A673 (cell line): ENCODE measurements around the gene RASA3. TPM values are rescaled to one million over a fixed set of nuclear protein-coding genes. Genes with fewer than 3 reads are reported as not detected.

Experiments used
- BruUV-seq: library from RNA; stranded (reverse); fragments of 400-500 nt; replicated peaks from 2 replicates; lab custom pipeline; 2021; lab: Mats Ljungman, UMichigan
- CTCF ChIA-PET: fragments of 300-600 bp; sonication (Branson Sonifier 250); formaldehyde crosslinking; loops from one replicate; lab custom pipeline; 2022; ENCODE audit warnings: antibody characterized with exemption; lab: Charles Lee
- POLR2A ChIA-PET: fragments of 300-600 bp; sonication (Branson Sonifier 250); formaldehyde crosslinking; loops from one replicate; lab custom pipeline; 2022; ENCODE audit warnings: antibody characterized with exemption; ENCODE audit not compliant: low non-redundant PET; lab: Charles Lee
- DNase-seq: peaks from one replicate; pipeline ENCODE4 v3.0.0-alpha.2; 2015; ENCODE audit warnings: low spot score
- H3K27ac ChIP-seq: fragments of 200-600 bp; sonication (generic); 2 replicates; pipeline ENCODE4 v1.5.1; 2016; ENCODE audit warnings: mixed run types, low read depth, mild to moderate bottlenecking, mixed read lengths, antibody characterized with exemption, low read length; ENCODE audit not compliant: poor library complexity, severe bottlenecking
- H3K27me3 ChIP-seq: fragments of 200-600 bp; sonication (generic); replicated peaks from 2 replicates; pipeline ENCODE4 v1.6.1; 2017; ENCODE audit warnings: mixed run types, low read depth, mild to moderate bottlenecking, mixed read lengths, antibody characterized with exemption, low read length; ENCODE audit not compliant: insufficient read depth, poor library complexity
- H3K36me3 ChIP-seq: fragments of 200-600 bp; sonication (generic); 2 replicates; pipeline ENCODE4 v1.6.1; 2016; ENCODE audit warnings: mixed run types, mild to moderate bottlenecking, mixed read lengths, antibody characterized with exemption, low read length; ENCODE audit not compliant: insufficient read depth, poor library complexity, severe bottlenecking
- H3K4me1 ChIP-seq: fragments of 200-600 bp; sonication (generic); 2 replicates; pipeline ENCODE4 v1.6.1; 2017; ENCODE audit warnings: mixed run types, mild to moderate bottlenecking, mixed read lengths, antibody characterized with exemption, low read length; ENCODE audit not compliant: insufficient read depth, poor library complexity, severe bottlenecking
- H3K4me3 ChIP-seq: fragments of 200-600 bp; sonication (generic); 2 replicates; pipeline ENCODE4 v1.5.1; 2016; ENCODE audit warnings: low read depth, mixed run types, mild to moderate bottlenecking, mixed read lengths, low read length; ENCODE audit not compliant: poor library complexity, severe bottlenecking
- H3K9me3 ChIP-seq: fragments of 200-600 bp; sonication (generic); 2 replicates; pipeline ENCODE4 v1.6.1; 2016; ENCODE audit warnings: mixed run types, low read depth, mild to moderate bottlenecking, mixed read lengths, antibody characterized with exemption, low read length; ENCODE audit not compliant: poor library complexity, severe bottlenecking
- EZH2 ChIP-seq: fragments of 200-600 bp; sonication (generic); IDR thresholded peaks from 2 replicates; pipeline ENCODE4 v1.6.1; 2017; ENCODE audit warnings: borderline replicate concordance, low read depth, mild to moderate bottlenecking, mixed read lengths, antibody characterized with exemption, low read length; ENCODE audit not compliant: poor library complexity, severe bottlenecking
- intact Hi-C: fragments of 100-400 bp; cut with micrococcal nuclease; formaldehyde crosslinking; loops from one replicate; pipeline ENCODE4 v1.10.0; 2022; ENCODE audit not compliant: unreplicated experiment
- total RNA-seq: library from RNA; stranded (reverse); gene quantifications from 2 replicates; pipeline ENCODE4 v1.2.3, GENCODE V29; 2021
- TF ChIP-seq, protein P1 (sequence below): fragments of 300-800, 200-600 bp; sonication (generic); conservative IDR thresholded peaks from 2 replicates; pipeline ENCODE4 v1.5.1; 2017; ENCODE audit warnings: low read depth, mild to moderate bottlenecking, antibody characterized with exemption, low read length, moderate library complexity, mixed read lengths

The RASA3 gene
- total RNA-seq, 1 experiment from 2014 or later, result 22.1 TPM

DNA sequence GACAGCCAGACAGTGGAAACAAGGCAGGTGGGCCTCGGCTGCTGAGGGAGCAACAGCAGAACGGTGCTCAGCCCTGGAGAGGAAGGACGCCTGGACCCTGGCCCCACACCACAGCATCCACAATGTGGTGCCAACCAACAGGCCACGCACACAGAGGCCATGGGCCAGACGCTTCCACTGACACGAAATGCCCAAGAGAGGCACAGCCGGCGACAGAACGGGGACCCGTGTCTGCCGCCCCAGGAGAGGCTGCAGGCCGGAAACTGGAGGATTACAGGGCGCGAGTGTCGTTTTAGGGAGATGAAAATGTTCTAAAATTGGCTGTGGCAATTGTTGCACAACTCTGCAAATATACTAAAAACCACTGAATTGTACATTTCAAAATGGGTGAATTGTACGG is 69.7 kb downstream of the RASA3 start:
- POLR2A ChIA-PET, result interaction anchor here (0.7 kb wide), 1 partner anchor 14 kb away, joined by 4 read pairs; no protein-coding TSS in a partner anchor
- H3K27me3 ChIP-seq, result no peaks in the 10 kb centered on the region
- TF ChIP-seq, protein P1, sequence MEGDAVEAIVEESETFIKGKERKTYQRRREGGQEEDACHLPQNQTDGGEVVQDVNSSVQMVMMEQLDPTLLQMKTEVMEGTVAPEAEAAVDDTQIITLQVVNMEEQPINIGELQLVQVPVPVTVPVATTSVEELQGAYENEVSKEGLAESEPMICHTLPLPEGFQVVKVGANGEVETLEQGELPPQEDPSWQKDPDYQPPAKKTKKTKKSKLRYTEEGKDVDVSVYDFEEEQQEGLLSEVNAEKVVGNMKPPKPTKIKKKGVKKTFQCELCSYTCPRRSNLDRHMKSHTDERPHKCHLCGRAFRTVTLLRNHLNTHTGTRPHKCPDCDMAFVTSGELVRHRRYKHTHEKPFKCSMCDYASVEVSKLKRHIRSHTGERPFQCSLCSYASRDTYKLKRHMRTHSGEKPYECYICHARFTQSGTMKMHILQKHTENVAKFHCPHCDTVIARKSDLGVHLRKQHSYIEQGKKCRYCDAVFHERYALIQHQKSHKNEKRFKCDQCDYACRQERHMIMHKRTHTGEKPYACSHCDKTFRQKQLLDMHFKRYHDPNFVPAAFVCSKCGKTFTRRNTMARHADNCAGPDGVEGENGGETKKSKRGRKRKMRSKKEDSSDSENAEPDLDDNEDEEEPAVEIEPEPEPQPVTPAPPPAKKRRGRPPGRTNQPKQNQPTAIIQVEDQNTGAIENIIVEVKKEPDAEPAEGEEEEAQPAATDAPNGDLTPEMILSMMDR, result no peak
- TF ChIP-seq EZH2, result no peak
- intact Hi-C loops, result loop anchor here (10.0 kb wide), 1 partner anchor 52 kb away; no protein-coding TSS in a partner anchor
- CTCF ChIA-PET, result no interaction called here
- no peak overlapping the region for H3K27ac ChIP-seq
- no peak overlapping the region for H3K4me3 ChIP-seq
- H3K9me3 ChIP-seq, result no peaks in the 10 kb centered on the region
- no peak for DNase-seq
- peaks cover 27% of the 10 kb centered on the region for H3K4me1 ChIP-seq
- BruUV-seq, result no TSS peak
- no peaks in the 10 kb centered on the region for H3K36me3 ChIP-seq

DNA sequence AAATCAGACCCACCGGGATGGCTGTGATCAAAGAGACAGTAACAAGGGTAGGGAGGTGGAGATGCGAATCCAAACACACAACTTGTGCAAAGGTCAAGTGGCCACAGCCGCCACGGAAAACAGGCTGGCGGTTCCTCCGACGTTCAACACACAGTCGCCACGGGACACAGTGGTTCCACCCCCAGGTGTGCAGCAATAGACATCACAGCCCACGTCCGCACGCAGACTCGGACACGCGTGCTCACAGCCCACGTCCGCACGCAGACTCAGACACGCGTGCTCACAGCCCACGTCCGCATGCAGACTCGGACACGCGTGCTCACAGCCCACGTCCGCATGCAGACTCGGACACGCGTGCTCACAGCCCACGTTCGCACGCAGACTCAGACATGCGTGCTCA is 70.1 kb downstream of the RASA3 start:
- H3K4me1 ChIP-seq, result peaks cover 23% of the 10 kb centered on the region
- no peak overlapping the region for H3K27ac ChIP-seq
- POLR2A ChIA-PET, result no interaction called here
- no peaks in the 10 kb centered on the region for H3K9me3 ChIP-seq
- H3K27me3 ChIP-seq, result no peaks in the 10 kb centered on the region
- TF ChIP-seq, protein P1, result no peak
- no peak for TF ChIP-seq EZH2
- H3K36me3 ChIP-seq, result no peaks in the 10 kb centered on the region
- DNase-seq, result no peak
- H3K4me3 ChIP-seq, result no peak overlapping the region
- BruUV-seq, result no TSS peak
- CTCF ChIA-PET, result no interaction called here
- intact Hi-C loops, result loop anchor here (10.0 kb wide), 1 partner anchor 52 kb away; no protein-coding TSS in a partner anchor

DNA sequence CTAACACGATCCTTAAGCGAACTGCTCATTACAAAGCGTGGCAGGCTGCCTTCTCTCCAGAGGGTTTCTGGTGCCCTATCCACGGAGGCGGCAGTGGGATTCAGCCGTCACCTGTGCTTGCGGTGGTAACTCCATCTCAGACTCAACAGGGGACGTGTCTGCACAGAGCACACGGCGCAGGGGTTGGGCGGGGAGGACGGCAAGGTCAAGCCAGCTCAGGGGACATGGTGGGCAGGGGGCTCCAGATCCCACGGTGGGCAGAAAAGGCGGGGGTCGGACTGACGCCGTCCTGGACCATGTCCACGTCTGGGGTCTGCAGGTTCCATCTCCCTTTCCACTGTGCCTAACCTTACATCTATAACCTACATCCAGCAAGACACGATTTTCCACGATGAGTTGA is 70.7 kb downstream of the RASA3 start:
- Histone ChIP-seq H3K27ac (no peak overlapping the region), H3K9me3 (no peaks in the 10 kb centered on the region), H3K4me3 (no peak overlapping the region), H3K36me3 (no peaks in the 10 kb centered on the region), H3K27me3 (no peaks in the 10 kb centered on the region), H3K4me1 (peaks cover 22% of the 10 kb centered on the region)
- ChIA-PET CTCF (no interaction called here), POLR2A (no interaction called here)
- TF ChIP-seq, protein P1, result no peak
- TF ChIP-seq EZH2, result no peak
- BruUV-seq, result no TSS peak
- DNase-seq, result no peak
- intact Hi-C loops, result loop anchor here (10.0 kb wide), 1 partner anchor 53 kb away; no protein-coding TSS in a partner anchor
